H1 (cell line): ENCODE results near the gene PCDHGB6.

Experiments
- CTCF ChIP-seq, 3 experiments: IDR thresholded peaks; 1 replicate in 2 of 3; 2 replicates in 1 of 3; pipeline versions ENCODE4 v1.5.1 to v1.6.1; 2011; ENCODE audit warnings: low read length in 3 of 3, mild to moderate bottlenecking in 3 of 3, inconsistent platforms in 2 of 3, low read depth in 1 of 3, moderate library complexity in 1 of 3; ENCODE audit not compliant: insufficient read depth in 1 of 3; ENCODE audit errors: control extremely low read depth in 1 of 3
- KDM1A ChIP-seq: fragments of 200-600, 300-600 bp; sonication (generic); IDR thresholded peaks from 2 replicates; pipeline ENCODE4 v1.7.1; 2016; ENCODE audit warnings: mild to moderate bottlenecking, low read length, borderline replicate concordance
- POLR2AphosphoS5 ChIP-seq: IDR thresholded peaks from 2 replicates; pipeline ENCODE4 v1.6.1; 2011; ENCODE audit warnings: low read depth, low read length
- SP1 ChIP-seq: IDR thresholded peaks from 2 replicates; pipeline ENCODE4 v1.6.1; 2011; ENCODE audit warnings: low read depth, low read length
- USF2 ChIP-seq: IDR thresholded peaks from 2 replicates; pipeline ENCODE4 v1.6.1; 2011; ENCODE audit warnings: low read length, improper control_type of control experiment

DNA sequence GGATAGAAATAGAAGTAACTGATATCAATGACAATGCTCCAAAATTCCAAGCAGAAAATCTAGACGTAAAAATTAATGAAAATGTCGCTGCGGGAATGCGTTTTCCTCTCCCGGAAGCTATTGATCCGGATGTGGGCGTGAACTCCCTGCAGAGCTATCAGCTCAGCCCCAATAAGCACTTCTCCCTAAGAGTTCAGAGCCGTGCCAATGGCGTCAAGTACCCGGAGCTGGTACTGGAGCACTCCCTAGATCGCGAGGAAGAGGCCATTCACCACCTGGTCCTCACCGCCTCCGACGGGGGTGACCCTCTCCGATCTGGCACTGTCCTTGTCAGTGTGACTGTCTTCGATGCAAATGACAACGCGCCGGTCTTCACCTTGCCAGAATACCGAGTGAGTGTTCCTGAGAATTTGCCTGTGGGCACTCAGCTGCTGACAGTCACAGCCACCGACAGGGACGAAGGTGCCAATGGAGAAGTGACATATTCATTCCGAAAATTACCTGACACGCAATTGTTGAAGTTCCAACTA, 5.8 kb downstream of the PCDHGB6 start:
- no peak for TF ChIP-seq CTCF (IDR thresholded peaks at IDR 0.05; ENCODE audit: control extremely low read depth in 1 of 3, insufficient read depth in 1 of 3, low read depth in 1 of 3, low read length in 3 of 3)
- no peak for TF ChIP-seq SP1
- TF ChIP-seq KDM1A, result no peak
- no peak for TF ChIP-seq USF2
- no peak for TF ChIP-seq POLR2AphosphoS5
